ENCODE data around the gene ESM1. TPM values are rescaled to one million over a fixed set of nuclear protein-coding genes. Genes with fewer than 3 reads are reported as not detected.

The ESM1 gene
- total RNA-seq, 1 donor from 2014 or later = not detected

DNA sequence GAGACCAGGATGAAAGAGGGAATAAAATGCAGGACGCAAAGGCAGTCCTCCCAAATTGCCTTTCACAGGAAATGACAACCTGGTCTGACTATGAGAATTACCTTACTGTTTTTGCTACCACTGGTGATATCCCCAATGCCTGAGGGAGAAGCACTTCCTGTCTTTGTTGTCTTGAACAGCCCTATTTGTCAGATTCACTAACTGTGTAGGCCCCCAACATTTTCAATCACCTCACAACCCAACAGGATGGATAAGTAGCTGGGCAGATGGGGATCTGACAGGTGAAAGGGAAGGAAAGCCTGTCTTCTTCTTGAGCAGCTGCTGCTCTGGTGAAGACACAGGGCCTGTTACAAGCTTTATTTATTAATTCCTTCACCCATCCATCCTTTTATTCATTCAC is 9.7 kb downstream of the ESM1 start:
- Histone ChIP-seq H2AFZ (replicated peaks) (no peak overlapping the region), H3K9me3 (ENCODE audit: low read depth) (no peaks in the 10 kb centered on the region), H3K27me3 (no peaks in the 10 kb centered on the region), H3K4me1 (no peaks in the 10 kb centered on the region), H3K79me2 (ENCODE audit: low read depth) (no peaks in the 10 kb centered on the region), H3F3A (ENCODE audit: low read depth) (no peaks in the 10 kb centered on the region), H4K20me1 (ENCODE audit: low read depth) (no peaks in the 10 kb centered on the region), H3K36me3 (no peaks in the 10 kb centered on the region), H3K4me3 (no peak overlapping the region), H3K9ac (no peak overlapping the region), H3K4me2 (no peak overlapping the region), H3K27ac (no peak overlapping the region)
- Mint-ChIP-seq H3K9me3 (no peaks in the 10 kb centered on the region), H3K27ac (no peak overlapping the region), H3K4me3 (no peak overlapping the region), H3K36me3 (no peaks in the 10 kb centered on the region), H3K27me3 (ENCODE audit: insufficient read depth, low read depth) (no peaks in the 10 kb centered on the region), H3K4me1 (no peaks in the 10 kb centered on the region)
- TF ChIP-seq, protein P1, sequence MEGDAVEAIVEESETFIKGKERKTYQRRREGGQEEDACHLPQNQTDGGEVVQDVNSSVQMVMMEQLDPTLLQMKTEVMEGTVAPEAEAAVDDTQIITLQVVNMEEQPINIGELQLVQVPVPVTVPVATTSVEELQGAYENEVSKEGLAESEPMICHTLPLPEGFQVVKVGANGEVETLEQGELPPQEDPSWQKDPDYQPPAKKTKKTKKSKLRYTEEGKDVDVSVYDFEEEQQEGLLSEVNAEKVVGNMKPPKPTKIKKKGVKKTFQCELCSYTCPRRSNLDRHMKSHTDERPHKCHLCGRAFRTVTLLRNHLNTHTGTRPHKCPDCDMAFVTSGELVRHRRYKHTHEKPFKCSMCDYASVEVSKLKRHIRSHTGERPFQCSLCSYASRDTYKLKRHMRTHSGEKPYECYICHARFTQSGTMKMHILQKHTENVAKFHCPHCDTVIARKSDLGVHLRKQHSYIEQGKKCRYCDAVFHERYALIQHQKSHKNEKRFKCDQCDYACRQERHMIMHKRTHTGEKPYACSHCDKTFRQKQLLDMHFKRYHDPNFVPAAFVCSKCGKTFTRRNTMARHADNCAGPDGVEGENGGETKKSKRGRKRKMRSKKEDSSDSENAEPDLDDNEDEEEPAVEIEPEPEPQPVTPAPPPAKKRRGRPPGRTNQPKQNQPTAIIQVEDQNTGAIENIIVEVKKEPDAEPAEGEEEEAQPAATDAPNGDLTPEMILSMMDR (IDR thresholded peaks at IDR 0.05) = no peak
- no peak for TF ChIP-seq EZH2 (IDR thresholded peaks at IDR 0.05)
- TF ChIP-seq EZH2phosphoT487 (IDR thresholded peaks at IDR 0.05) = no peak
- DNase-seq (ENCODE audit: low spot score) = no peak

DNA sequence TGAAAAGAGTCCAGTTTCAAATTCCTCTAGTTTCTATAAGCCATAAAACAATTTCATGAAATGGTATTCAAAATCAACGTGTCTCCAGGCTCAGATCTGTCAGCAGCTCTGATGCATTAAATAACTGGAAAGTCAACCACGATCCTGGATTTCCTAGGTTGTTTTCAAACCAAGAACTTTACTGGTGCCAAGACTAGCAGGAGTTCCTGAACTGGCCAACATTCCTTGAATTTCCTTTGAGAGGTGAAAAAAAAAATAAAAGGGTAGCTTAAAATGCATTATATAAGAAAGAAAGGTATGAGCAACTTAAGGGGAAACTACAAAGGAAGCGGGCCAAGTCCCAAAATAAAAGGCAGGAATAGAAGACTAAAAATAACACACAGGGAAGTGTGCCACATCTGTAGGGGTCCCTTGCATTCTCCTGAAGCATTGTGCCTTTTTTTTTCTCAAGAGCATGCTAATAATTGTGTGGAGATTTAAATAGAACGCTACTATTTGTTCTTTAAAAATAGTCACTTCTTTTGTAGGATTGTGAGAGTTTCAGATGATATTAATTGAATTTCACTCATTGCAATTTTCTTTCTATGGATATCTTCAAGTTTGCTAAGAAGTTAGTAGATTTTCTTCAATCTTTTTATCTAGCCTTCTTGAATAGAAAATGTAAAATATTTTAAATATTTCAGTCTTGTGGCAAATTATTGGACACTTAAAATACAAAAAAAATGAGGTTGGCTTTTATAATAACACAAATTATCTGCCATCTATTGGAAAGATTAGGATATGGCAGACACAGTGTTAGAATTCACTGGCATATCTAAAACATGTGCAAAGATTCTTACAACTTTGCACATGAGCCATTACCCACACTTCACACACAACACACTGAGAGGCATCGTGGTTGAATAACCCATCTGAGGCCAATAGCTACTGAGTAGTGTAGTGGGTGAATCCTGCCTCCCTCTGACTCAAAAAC is 15.3 kb downstream of the ESM1 start:
- Histone ChIP-seq H3K36me3 (no peaks in the 10 kb centered on the region), H3K27ac (no peak overlapping the region), H3K4me3 (no peak overlapping the region), H3K79me2 (ENCODE audit: low read depth) (no peaks in the 10 kb centered on the region), H4K20me1 (ENCODE audit: low read depth) (no peaks in the 10 kb centered on the region), H3F3A (ENCODE audit: low read depth) (no peaks in the 10 kb centered on the region), H3K4me2 (no peak overlapping the region), H3K4me1 (peaks cover 7% of the 10 kb centered on the region), H3K9me3 (ENCODE audit: low read depth) (no peaks in the 10 kb centered on the region), H2AFZ (replicated peaks) (no peak overlapping the region), H3K9ac (no peak overlapping the region), H3K27me3 (no peaks in the 10 kb centered on the region)
- no peaks in the 10 kb centered on the region for H3K36me3 Mint-ChIP-seq
- H3K4me1 Mint-ChIP-seq = no peaks in the 10 kb centered on the region
- TF ChIP-seq, protein P1 (IDR thresholded peaks at IDR 0.05) = no peak
- TF ChIP-seq EZH2 (IDR thresholded peaks at IDR 0.05) = no peak
- no peak for TF ChIP-seq EZH2phosphoT487 (IDR thresholded peaks at IDR 0.05)
- DNase-seq (ENCODE audit: low spot score) = no peak
- H3K4me3 Mint-ChIP-seq = no peak overlapping the region
- H3K9me3 Mint-ChIP-seq = peaks cover 5% of the 10 kb centered on the region
- no peaks in the 10 kb centered on the region for H3K27me3 Mint-ChIP-seq (ENCODE audit: insufficient read depth, low read depth)
- H3K27ac Mint-ChIP-seq = no peak overlapping the region

DNA sequence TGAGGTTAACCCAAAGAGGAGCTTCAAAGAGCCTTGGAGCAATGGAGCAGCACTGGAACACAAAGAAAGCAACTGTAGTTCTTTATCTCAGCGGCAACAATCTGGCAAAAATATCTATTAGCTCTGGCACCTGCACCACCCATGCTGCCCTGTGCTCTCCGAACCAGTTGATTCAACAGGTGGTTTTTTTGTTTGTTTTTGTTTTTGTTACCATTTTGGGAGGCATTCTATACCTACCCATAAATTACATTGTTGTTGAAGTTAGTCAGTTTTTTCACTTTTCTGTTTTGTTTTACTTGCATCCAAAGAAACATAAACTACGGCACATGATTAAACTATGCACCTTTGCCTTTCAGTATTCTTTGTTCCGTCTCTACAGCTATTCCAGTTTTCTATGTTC is 16.2 kb downstream of the ESM1 start:
- Mint-ChIP-seq H3K36me3 (no peaks in the 10 kb centered on the region), H3K27ac (no peak overlapping the region), H3K4me1 (no peaks in the 10 kb centered on the region), H3K9me3 (peaks cover 5% of the 10 kb centered on the region), H3K4me3 (no peak overlapping the region), H3K27me3 (ENCODE audit: insufficient read depth, low read depth) (no peaks in the 10 kb centered on the region)
- no peaks in the 10 kb centered on the region for H3K36me3 ChIP-seq
- H3F3A ChIP-seq (ENCODE audit: low read depth) = no peaks in the 10 kb centered on the region
- H3K4me2 ChIP-seq = no peak overlapping the region
- H3K9ac ChIP-seq = no peak overlapping the region
- no peaks in the 10 kb centered on the region for H3K9me3 ChIP-seq (ENCODE audit: low read depth)
- no peak overlapping the region for H2AFZ ChIP-seq (replicated peaks)
- H3K79me2 ChIP-seq (ENCODE audit: low read depth) = no peaks in the 10 kb centered on the region
- H3K27ac ChIP-seq = no peak overlapping the region
- TF ChIP-seq, protein P1 (IDR thresholded peaks at IDR 0.05) = no peak
- TF ChIP-seq EZH2 (IDR thresholded peaks at IDR 0.05) (no peak), EZH2phosphoT487 (IDR thresholded peaks at IDR 0.05) (no peak)
- H3K4me3 ChIP-seq = no peak overlapping the region
- peaks cover 7% of the 10 kb centered on the region for H3K4me1 ChIP-seq
- no peaks in the 10 kb centered on the region for H3K27me3 ChIP-seq
- DNase-seq (ENCODE audit: low spot score) = no peak
- no peaks in the 10 kb centered on the region for H4K20me1 ChIP-seq (ENCODE audit: low read depth)

All from neural progenitor cell (in vitro differentiated cells).